Loucy (cell line): ENCODE data around the gene NGFR.

Experiments used
- CTCF ChIP-seq: fragments of 200-600 bp; sonication (generic); conservative IDR thresholded peaks from 2 replicates; pipeline ENCODE4 v1.5.1; 2014; ENCODE audit warnings: mild to moderate bottlenecking, antibody characterized with exemption, low read length
- EZH2phosphoT487 ChIP-seq: fragments of 200-600 bp; IDR thresholded peaks from 2 replicates; pipeline ENCODE4 v1.6.1; 2018; ENCODE audit warnings: antibody characterized with exemption, mild to moderate bottlenecking, moderate library complexity, borderline replicate concordance

GRCh38 chr17:49555495-49556222 is 60.6 kb downstream of the NGFR start:
- TF ChIP-seq CTCF (no peak), EZH2phosphoT487 (no peak)
